ENCODE measurements around the gene LRP1B.

GRCh38 chr2:140502951-140503630 is 1627.7 kb downstream of the LRP1B start:
- TF ChIP-seq EZH2phosphoT487 (IDR thresholded peaks at IDR 0.05; ENCODE audit: insufficient read depth, low read depth) (no peak), EZH2 (IDR thresholded peaks at IDR 0.05; ENCODE audit: insufficient read depth, poor library complexity, severe bottlenecking) (no peak)
